HL-60 (cell line): ENCODE measurements around the gene KCNJ11.

Experiments
- DNase-seq, 2 experiments: peaks; one replicate each; pipeline ENCODE4 v3.0.0-alpha.2; 2010 to 2020; ENCODE audit warnings: low read depth in 1 of 2, low spot score in 1 of 2
- H3K27ac ChIP-seq: fragments of 250-450 bp; sonication (Bioruptor Pico); replicated peaks from 2 replicates; pipeline ENCODE4 v1.5.1; 2020; ENCODE audit warnings: mild to moderate bottlenecking, moderate library complexity
- H3K27me3 ChIP-seq: fragments of 250-450 bp; sonication (Bioruptor Pico); 2 replicates; pipeline ENCODE4 v1.5.1; 2021; ENCODE audit warnings: mild to moderate bottlenecking, moderate library complexity; ENCODE audit not compliant: insufficient read depth, poor library complexity, severe bottlenecking
- H3K4me3 ChIP-seq: replicated peaks from 2 replicates; pipeline ENCODE4 v1.5.1; 2011; ENCODE audit warnings: mild to moderate bottlenecking, control low read depth, low read length; ENCODE audit not compliant: insufficient read depth
- GABPA ChIP-seq: IDR thresholded peaks from 2 replicates; pipeline ENCODE4 v1.6.1; 2012; ENCODE audit warnings: low read depth
- POLR2AphosphoS5 ChIP-seq: IDR thresholded peaks from 2 replicates; pipeline ENCODE4 v1.6.1; 2012; ENCODE audit warnings: low read depth
- SPI1 ChIP-seq: IDR thresholded peaks from 2 replicates; pipeline ENCODE4 v1.6.1; 2012; ENCODE audit warnings: low read depth, mild to moderate bottlenecking, borderline replicate concordance
- TF ChIP-seq, protein P1 (sequence below): IDR thresholded peaks from one replicate; pipeline ENCODE4 v1.5.1; 2011; ENCODE audit warnings: low read length, control low read depth, inconsistent platforms; ENCODE audit not compliant: insufficient read depth
- TF ChIP-seq, protein P2 (sequence below): IDR thresholded peaks from 2 replicates; pipeline ENCODE4 v1.6.1; 2012; ENCODE audit warnings: low read depth; ENCODE audit not compliant: insufficient replicate concordance

The KCNJ11 gene

DNA sequence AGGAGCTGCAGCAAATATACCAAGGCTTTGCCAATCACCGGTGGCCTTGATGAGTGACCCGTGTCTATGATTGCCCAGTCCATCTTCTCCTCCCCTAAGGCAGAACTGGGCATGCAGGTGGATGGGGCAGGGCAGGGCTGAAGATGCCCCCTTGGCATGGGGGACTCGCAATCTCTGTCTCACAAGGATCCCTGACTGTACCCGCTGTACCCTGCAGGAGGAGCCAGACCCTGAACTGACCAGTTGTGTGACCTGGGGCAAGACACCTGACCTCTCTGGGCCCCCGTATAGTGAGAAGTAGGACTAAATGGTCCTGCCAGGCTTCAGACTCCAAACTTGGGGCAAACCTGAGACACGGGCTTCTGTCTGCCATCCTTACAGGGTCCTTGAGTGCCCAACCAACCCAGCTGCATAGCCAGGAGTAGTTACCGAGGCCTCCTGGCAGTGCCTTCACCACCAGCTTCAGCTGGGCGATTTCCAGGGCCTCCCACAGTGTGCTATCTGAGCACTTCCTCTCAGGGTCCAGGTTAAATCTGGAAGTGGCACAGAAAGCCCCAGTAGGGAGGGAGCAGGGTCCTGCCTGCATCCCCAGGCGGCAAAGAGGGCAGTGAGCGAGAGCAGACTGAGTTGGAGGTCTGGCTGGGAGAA lies 6.4 kb upstream of the KCNJ11 start:
- peaks cover 5% of the 10 kb centered on the region for H3K27me3 ChIP-seq

DNA sequence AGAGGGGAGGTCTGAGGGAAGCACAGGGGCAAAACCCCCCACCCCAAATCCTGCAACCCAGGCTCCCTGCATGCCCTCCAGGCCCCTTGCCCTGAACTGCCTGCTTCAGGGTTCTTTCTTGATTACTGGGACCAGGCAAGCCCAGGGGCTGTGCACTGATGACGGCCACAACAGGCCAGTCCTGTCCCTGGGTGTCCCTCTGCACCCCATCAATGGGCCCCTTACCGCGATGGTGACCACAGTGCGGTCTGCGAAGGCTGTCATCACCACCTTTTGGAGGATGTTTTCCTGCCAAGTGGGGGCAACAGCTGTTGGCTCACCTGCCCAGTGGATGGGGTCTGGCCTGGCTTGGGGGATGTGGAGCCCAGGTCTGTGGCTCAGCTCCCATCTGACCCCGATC lies 5.0 kb upstream of the KCNJ11 start:
- H3K27me3 ChIP-seq = peaks cover 2% of the 10 kb centered on the region
- H3K27ac ChIP-seq = no peak overlapping the region
- H3K4me3 ChIP-seq = no peak overlapping the region
- no peak for TF ChIP-seq SPI1
- TF ChIP-seq POLR2AphosphoS5 = no peak
- TF ChIP-seq GABPA = no peak
- TF ChIP-seq, protein P1, sequence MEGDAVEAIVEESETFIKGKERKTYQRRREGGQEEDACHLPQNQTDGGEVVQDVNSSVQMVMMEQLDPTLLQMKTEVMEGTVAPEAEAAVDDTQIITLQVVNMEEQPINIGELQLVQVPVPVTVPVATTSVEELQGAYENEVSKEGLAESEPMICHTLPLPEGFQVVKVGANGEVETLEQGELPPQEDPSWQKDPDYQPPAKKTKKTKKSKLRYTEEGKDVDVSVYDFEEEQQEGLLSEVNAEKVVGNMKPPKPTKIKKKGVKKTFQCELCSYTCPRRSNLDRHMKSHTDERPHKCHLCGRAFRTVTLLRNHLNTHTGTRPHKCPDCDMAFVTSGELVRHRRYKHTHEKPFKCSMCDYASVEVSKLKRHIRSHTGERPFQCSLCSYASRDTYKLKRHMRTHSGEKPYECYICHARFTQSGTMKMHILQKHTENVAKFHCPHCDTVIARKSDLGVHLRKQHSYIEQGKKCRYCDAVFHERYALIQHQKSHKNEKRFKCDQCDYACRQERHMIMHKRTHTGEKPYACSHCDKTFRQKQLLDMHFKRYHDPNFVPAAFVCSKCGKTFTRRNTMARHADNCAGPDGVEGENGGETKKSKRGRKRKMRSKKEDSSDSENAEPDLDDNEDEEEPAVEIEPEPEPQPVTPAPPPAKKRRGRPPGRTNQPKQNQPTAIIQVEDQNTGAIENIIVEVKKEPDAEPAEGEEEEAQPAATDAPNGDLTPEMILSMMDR = no peak
- no peak for DNase-seq

More for the DNA sequence above, 6.4 kb upstream of the KCNJ11 start:
- DNase-seq = no peak
- no peak for TF ChIP-seq POLR2AphosphoS5
- TF ChIP-seq, protein P2, sequence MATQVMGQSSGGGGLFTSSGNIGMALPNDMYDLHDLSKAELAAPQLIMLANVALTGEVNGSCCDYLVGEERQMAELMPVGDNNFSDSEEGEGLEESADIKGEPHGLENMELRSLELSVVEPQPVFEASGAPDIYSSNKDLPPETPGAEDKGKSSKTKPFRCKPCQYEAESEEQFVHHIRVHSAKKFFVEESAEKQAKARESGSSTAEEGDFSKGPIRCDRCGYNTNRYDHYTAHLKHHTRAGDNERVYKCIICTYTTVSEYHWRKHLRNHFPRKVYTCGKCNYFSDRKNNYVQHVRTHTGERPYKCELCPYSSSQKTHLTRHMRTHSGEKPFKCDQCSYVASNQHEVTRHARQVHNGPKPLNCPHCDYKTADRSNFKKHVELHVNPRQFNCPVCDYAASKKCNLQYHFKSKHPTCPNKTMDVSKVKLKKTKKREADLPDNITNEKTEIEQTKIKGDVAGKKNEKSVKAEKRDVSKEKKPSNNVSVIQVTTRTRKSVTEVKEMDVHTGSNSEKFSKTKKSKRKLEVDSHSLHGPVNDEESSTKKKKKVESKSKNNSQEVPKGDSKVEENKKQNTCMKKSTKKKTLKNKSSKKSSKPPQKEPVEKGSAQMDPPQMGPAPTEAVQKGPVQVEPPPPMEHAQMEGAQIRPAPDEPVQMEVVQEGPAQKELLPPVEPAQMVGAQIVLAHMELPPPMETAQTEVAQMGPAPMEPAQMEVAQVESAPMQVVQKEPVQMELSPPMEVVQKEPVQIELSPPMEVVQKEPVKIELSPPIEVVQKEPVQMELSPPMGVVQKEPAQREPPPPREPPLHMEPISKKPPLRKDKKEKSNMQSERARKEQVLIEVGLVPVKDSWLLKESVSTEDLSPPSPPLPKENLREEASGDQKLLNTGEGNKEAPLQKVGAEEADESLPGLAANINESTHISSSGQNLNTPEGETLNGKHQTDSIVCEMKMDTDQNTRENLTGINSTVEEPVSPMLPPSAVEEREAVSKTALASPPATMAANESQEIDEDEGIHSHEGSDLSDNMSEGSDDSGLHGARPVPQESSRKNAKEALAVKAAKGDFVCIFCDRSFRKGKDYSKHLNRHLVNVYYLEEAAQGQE = no peak
- TF ChIP-seq SPI1 = no peak
- no peak for TF ChIP-seq GABPA
- TF ChIP-seq, protein P1 = no peak
- no peak overlapping the region for H3K4me3 ChIP-seq
- no peak overlapping the region for H3K27ac ChIP-seq

DNA sequence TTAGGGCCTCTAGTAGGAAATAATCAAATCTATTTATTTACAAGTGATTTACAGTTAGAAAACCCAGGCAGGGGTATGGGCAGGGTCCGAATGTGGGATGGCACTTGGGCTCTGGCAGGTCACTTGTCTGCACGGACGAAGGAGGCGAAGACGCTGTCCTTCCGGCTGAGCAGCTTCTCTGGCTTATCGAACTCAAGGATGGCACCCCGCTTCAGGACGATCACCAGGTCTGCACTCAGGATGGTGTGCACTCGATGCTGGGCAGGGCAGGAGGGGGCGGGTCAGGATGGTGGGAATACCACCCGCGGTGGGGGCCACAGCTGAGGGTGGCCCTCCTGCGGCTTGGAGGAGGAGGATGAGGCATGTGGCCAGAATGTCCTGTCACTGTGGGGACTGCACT lies 4.4 kb upstream of the KCNJ11 start:
- DNase-seq = no peak
- no peak overlapping the region for H3K27ac ChIP-seq
- H3K4me3 ChIP-seq = no peak overlapping the region
- TF ChIP-seq, protein P2 = no peak
- TF ChIP-seq, protein P1 = no peak
- TF ChIP-seq POLR2AphosphoS5 = no peak
- TF ChIP-seq GABPA = no peak
- H3K27me3 ChIP-seq = peaks cover 2% of the 10 kb centered on the region
